Stimulated activated CD8-positive, alpha-beta memory T cell treated with anti-CD3 and anti-CD28 coated beads, Interleukin-12 subunit alpha, Interleukin-12 subunit beta, amount 100 ng/mL, for 1 hour (primary cell): Measurements from ENCODE around the gene EIF3F.

Experiments
- DNase-seq: peaks from one replicate; pipeline ENCODE4 v3.0.0-alpha.2; 2020; ENCODE audit warnings: low read depth

Gene EIF3F

GRCh38 chr11:8022876-8023275, 35.7 kb downstream of the EIF3F start:
- no peak for DNase-seq

DNA sequence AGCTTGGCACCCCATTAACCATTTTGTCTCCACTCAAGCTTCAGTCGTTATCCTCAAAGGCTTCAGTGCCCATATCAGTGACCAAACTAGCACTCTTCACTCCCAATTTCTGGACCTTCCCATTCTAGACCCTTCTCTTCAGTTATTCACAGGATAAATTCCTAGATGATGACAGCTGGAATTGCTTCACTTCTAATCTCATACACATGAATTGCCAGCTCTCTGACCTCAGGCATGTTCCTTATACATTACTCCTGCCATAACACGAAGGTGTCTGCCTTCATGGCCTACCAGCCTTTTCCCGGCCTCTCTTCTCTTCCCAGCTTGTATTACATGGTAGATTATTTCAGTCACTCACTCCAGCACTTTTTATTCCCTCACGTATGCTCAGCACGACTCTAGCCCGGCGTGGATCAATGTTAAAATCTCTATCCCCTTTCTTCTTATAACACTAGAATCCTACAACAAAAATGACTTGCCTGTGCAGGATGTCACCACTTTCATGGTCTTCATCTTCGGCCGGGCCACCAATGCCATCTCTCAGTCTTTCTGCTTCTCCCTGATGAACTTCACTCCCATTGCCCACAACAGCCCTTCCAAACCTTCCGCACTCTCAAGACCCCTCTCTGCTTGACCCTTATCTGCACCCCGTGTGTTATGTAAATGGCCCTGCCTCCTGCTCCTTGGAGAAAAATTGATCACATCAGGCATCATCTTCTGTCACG, 36.9 kb downstream of the EIF3F start:
- no peak for DNase-seq

DNA sequence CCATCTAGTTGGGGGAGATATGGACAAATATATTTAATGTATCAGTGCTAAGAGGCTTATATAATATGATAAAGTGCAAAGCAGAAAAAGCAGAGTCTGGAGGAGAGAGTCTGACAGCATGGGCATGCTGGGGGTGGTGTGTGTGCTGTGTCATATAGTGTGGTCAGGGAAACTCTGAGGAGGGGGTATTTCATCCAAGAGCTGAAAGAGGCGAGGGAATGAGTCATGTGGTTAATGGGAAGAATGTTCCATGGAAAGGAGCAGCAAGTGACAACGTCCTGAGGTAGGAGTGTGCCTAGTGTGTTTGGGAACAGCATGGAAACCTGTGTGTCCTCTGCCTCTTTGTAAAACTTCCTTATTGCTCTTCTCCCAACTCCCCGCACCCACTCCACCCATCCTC, 38.0 kb downstream of the EIF3F start:
- no peak for DNase-seq

DNA sequence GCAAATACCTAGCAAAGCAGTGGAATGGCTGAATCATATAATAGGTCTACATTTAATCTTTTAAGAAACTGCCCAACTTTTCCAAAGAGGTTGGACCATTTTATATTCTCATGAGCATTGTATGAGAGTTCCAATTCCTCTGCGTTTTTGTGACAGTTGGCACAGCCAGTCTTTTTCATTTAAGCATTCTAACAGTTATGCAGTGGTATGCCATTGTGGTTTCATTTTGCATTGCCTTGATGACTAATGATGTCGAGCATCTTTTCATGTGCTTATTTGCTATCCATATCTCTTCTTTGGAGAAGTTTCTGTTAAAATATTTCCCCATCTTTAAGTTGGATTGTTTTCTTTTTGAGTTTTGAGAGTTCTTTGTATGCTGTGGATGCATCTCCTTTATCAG, 38.7 kb downstream of the EIF3F start:
- DNase-seq = no peak

DNA sequence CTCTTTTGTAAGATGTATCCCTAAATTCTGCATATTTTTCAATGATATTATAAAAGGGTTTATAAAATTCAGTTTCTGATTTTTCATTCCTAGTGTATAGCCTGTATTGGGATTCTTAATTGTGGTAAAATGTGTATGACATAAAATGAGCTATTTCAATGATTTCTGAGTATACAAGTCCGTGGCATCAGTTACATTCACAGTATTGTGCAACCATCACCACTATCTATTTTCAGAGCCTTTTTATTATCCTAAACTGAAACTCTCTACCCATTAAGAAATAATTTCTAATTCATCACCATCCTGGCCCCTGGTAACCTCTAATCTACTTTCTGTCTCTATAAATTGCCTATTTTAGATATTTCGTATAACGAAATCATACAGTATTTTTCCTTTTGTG, 39.8 kb downstream of the EIF3F start:
- DNase-seq = no peak

DNA sequence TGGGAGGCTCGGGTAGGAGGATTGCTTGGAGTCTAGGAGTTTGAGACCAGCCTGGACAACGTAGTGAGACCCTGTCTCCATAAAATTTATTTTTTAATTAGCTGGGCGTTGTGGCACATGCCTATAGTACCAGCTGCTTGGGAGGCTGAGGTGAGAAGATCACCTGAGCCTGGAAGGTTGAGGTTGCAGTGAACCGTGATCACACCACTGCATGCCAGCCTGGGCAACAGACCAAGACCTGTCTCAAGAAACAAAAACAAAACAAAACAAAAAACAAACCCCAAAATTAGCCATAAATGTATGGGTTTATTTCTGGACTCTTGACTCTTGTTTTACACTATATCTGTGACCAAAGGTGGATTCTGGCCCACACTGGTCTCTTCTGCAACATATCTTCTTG, 41.6 kb downstream of the EIF3F start:
- no peak for DNase-seq

DNA sequence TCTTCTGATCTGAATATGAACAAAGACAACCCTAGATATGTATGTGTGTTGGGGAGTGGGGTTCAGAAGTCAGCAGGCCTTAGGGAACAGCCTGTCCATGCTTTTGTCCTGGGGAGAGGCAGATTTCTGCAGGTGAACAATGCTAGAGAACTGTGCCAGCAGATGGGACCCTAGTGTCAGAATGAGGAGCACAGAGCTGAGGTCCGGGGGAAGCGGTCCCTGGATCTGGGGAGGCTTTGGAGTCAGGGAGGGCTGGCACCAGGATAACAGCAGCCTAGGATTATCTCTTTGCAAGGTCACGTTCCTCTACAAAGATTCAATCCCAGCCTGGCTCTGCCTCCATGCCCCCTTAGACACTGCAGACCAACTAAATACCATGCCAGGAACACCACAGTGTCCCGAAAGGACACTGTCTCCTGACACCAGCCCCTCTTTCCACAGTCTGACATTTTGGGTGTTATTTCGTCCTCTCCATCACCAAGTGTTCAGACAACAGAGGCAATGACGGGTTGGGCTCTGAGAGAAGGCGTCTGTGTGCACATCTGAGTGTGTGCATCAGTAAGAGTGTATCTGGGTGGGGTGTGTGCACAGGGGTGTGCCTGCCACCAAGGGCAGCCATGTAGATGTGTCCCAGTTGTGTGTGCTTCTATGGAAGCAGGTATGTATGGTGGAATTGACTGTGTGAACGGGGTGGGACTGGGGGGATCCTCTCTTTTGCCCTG, 43.5 kb downstream of the EIF3F start:
- no peak for DNase-seq

DNA sequence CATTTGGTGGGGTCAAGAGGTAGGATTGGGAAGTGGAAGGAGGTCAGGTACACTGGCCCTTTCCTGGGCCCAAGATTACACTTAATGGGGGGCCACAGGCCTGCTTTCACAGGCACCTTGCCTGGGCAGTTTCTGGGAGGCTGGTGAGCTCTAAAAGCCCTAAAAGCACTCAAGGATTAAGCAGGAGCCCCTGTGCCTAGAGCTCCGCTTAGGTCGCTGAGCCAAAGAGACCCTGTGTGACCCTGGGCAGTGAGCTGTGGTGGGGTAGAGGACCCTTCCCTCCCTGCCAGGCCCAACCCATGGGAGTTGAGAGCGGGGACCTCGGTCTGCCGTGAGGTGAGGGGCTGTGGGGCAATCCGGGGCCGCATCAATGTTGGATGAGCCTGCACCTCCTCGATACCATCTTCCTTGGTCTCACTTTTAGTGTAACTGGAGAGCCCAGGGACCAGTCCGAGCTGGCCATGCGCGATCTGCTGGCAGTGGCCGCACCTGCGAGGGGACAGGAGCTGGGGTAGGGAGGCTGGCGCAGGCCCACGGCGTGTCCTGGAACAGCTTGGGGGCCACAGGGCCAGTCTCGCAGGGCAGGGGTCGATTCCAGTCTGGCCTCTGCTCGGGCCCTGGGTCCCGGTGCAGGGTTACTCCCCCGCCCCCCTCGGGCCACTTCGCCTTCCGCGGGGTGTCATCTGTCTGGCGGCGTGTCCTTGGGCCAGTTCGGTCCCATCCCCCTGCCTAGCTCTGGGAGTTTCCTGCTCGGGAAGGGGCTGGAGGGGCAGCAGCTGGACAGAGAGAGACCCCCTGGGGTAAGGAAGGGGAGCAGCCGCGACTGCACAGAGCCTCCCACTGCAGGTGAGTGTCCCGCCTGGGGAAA, 44.3 kb downstream of the EIF3F start:
- no peak for DNase-seq

GRCh38 chr11:8032122-8032521, 45.0 kb downstream of the EIF3F start:
- DNase-seq = no peak

DNA sequence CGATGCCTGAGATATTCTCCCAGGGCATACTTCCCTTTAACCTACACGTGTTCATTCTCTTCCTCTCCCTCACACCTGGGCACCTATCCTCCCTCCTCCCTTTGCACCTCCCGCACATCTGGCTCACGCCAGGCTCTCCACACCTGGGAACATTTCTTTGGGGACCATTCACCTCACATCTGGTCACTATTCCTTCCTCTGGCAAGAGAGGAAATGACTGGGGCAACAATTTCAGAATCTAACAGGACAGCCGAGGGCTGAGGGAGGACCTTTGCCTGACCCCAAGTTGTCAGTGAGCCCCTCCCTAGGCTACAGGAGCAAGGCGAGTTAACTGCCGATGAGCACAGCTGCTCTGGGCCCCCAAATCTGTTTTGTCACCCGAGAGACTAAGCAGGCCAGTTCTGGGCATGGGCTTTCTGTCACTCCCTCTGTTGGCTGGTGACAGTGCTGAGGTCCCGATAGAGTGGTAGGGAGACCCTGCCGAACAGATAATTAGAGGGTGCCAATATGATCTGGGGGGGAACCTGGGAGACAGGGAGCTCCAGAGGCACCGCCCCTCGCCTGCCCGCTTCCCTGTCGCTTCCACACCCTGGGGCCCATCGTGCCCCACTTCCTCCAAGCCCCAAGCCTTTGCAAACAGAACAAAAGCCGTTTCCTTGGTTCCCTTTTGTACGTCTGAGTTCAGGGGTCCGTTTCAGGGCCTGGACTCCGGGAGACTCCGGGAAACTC, 45.6 kb downstream of the EIF3F start:
- DNase-seq = no peak

DNA sequence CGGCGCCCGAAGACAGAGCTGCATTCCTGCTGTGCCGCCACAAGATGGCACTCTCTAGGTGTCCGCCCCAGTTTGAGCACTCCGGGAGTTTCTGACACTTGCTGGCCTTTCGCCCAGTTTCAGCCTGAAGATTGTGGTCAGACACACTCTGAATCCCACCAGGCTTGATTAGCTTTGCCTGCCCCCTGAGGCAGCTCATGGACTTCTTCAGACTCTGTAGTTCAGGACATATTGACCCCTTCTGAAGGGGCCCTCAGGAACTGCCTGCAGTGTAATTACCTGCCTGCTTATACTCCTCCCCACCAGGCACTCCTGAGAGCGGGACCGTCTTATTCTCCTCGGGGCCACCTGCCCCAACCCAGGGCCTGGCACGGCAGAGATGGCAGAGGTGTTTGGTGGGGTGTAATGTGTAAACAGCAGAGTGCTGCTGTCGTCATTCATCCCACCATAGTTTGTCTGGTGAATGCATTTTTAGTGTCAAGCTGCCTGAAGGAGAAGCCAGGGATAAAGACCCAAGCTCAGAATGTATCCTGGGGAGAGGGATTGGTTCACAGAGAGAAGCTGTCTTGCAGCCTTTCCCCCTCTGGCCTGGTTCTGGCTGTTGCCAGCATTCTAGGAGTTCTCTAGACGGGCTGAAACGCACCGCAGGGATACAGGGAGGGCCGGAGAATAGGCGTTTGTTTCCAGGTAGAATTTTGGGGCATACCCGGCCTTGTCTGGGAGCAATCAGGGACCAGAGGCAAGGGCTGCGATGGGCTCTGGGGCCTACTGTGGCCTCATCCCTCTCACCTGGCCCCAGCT, 46.4 kb downstream of the EIF3F start:
- DNase-seq = no peak

DNA sequence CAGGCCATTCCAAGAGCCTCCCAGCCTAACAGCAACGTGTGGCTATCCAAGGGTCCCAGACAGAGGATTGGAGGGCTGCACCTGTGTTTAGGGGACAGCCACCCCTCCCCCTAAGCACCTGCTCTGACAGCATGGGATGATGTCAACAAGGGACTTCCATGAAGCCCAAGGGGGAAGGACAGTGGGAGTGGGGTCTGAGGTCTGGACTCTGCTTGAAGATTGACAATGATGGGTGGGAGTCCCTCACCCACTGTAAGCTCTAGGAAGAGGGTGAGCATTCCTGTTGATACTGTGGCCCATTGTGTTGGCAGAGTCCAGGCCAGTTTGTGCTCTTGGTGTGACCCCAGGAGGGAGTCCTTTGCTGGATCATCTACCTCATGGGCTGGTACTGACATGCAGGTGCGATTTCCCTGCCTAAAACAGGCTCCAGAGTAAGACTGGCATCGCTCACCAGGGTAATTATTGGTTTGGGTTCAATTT, 47.0 kb downstream of the EIF3F start:
- no peak for DNase-seq

GRCh38 chr11:8034604-8035190, 47.6 kb downstream of the EIF3F start:
- no peak for DNase-seq

DNA sequence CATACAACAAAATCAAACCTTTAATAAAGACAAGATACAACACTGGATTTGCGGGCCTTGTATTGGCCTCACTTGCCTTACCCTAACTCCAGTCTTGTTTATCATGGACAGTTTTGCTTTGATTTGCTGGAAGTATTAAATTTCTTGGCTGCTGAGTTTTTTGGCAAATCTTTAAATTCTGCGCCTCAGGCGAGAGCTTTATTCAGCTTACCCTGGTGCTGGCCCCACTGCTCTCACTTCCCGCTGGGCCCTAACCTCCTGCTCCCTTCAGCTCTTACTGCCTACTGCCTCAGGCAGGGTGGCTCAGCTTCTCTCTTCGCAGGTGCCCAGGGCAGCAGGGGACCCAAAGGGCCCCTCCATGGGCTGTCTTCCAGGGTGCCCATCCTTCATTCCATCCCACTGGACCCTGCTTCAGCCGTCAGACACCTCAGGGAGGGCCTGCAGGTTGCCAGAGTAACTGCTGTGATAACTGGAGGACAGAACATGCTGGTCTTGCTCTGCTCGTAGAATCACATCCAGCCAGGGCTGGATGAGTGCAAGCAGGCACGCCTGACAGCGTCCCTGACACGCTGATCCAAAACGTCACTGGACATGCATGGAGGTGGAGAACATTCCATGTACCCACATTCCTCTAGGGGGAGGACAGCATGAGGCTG, 48.2 kb downstream of the EIF3F start:
- no peak for DNase-seq

GRCh38 chr11:8036002-8036802, 49.1 kb downstream of the EIF3F start:
- DNase-seq = no peak

GRCh38 chr11:8036986-8037385, 49.8 kb downstream of the EIF3F start:
- no peak for DNase-seq

GRCh38 chr11:8038393-8038792, 51.3 kb downstream of the EIF3F start:
- no peak for DNase-seq

DNA sequence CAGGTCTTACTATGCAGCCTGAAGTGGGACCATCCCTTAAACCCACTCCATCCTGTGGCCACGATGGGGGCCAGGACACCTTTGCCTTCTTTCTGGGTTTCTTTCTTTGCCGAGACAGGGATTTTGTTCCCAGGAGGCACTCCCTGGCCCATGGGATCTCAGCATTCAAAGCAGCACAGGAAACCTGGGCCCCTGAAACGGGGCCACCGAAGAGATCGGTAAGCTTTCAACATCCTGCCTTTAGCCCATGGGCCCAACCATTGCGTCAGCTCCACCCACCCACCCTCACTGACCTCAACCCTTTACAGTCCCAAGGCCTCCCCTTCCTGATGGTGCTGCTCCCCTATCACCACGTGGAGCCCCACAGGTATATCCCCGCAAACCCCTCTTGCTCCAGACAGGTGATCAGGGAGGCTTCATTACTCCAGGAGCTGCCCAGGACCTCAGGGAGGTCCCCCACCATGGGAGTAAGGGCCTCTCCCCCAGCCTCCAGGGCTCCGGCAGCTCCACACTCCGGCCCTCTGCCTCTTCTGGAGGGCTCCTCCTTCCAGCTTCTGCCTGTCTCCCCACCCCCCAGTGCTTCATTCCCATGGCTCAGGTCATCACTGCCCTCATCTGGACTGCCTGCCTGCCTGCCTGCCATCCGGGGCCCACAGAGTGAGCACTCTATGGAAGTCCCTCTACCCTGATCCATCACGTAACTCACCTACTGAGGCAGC, 51.8 kb downstream of the EIF3F start:
- no peak for DNase-seq
